DMS53 treated with DMSO at 0.1 percent for 48 hours (cell line): ENCODE results near the gene ABCD1.

ENCODE experiments used
- DNase-seq: peaks from one replicate; lab custom pipeline; 2025; ENCODE audit not compliant: unreplicated experiment; lab: John Stamatoyannopoulos, UW

Gene ABCD1

DNA sequence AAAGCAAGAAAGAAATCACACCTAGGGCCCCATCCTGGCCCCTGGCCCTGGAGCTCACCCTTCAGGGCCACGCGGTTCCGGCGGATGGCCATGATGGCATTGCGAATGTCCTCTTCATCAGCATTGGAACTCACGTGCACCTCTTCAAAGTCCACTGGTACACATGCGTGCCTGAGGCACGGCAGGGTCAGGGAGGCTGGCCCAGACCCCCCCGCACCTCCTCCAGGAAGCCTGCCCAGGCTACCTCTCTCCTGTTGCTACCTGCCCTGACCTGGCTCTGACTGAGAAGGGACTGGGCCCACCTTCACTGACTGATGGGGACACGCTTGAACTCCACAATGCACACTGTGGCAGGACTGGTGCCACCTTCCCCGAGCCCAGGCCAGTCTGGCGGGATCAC is 65.0 kb downstream of the ABCD1 start:
- no peak for DNase-seq

DNA sequence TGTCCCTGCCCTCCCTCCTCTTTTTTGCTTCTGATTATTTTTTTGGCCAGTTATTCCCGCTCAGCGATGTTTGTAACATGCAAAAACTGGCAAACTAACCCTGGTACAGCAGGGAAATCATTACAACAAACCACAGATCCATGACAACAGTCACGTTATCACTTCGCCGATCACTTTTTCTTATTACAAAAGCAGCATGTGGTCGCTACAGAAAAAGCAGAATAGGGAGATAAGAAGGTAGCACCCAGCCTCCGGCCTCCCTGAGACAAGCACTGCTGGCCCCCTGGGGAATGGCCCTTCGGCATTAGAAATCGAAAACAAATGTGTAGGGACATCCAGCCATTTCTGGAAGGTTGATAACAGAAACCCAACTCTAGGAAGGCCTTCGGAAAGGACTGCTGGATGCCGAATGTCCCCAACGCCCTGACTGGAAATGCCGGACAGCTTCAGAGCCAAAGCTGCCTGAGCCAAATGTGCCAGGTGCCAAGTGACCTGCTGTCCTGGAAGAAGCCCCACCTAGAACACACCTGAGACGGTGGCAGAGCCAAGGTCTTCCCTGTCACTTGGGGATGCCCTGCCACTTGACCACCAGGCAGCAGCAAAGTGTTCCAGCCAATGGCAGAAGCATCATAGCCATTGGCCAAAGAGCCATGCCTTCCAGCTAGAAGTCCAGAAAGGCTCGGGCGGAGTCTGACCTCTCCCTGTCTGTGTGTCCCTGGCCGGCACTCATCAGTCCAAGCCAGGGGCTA is 66.6 kb downstream of the ABCD1 start:
- DNase-seq, result no peak

DNA sequence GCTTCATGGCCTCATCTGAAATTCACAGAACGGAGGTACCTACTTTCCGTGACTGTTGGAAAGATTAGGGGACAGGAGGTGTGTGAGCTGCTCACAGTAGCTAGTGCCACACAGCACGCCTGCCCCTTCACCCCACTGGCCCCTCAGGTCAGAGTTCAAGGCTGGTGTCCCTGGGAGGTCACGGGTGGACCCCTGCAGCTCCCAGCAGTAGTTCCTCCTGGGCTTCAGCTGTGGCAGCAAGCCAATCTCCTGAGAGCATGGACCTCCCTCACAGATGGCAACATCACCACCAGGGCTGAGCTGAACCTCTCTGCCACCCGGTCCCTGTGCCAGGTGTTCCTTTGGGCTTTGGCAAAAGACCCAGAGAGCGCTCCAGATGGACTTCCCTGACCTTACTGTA is 67.7 kb downstream of the ABCD1 start:
- DNase-seq, result no peak

DNA sequence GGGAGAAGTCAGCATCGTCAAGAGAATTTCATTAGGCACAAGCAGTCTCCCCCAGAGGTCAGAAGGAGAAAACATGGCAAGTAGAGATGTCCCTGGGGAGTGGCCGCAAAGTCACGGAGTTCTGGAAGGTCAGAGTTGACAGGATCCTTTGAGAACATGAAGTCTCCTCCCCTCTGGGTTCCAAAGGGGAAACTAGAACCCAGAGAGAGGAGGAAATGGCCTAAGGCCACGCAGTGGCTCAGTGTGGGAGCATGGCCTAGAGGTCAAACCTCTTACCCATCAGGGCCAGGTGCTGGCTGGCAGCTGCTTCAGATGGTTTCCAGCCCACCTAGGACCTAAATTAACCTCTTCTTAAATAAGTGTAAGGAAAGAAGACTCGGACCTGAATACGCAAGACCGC is 68.6 kb downstream of the ABCD1 start:
- DNase-seq, result no peak
